GM10847 (cell line): Measurements from ENCODE around the gene SEMA3D.

Experiments
- POLR2A ChIP-seq: IDR thresholded peaks from 2 replicates; pipeline ENCODE4 v1.6.1; 2011; ENCODE audit not compliant: insufficient read length; ENCODE audit errors: extremely low read depth

The SEMA3D gene

DNA sequence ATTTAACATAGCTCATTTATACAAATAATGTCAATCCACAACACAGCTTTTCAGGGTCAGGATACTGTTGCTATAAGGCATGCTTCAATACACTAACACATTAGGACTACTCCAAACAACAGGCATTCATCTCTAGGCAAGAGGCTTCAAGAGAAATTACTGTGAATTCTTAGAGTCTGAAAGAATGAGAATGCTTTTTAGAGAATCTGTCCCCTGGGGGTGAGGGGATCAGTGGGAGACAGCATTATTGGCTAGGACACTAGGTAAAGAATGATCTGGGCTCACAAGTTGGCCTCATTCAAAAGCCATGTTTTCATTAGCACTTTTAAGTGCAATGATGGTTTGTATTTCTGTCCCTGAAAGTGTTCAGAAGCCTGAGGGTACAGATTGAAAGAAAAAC is 132.6 kb downstream of the SEMA3D start:
- no peak for TF ChIP-seq POLR2A

- no peak for TF ChIP-seq POLR2A
Measured at GRCh38 chr7:85052894-85053293, 134.0 kb downstream of the SEMA3D start.

- TF ChIP-seq POLR2A: no peak
Measured at GRCh38 chr7:85052056-85052737, 134.7 kb downstream of the SEMA3D start.

DNA sequence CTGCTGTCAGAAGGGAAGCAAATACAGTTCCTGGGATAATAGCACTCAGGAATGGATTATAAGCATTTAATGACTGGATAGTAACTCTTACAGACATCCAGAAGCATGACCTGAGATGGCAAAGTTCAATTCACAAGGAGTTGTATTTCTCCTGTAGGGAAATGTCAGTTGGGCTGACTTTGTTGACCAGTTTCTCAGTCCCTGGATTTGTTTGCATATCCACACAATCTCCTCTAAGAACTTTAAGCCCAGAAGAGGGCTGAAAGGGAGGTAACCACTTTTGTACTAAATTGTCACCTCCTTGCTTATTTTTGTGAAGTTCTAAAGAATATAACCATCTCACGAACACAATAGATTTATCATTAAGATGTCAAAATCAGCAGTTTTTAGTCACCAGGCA is 140.3 kb downstream of the SEMA3D start:
- no peak for TF ChIP-seq POLR2A

DNA sequence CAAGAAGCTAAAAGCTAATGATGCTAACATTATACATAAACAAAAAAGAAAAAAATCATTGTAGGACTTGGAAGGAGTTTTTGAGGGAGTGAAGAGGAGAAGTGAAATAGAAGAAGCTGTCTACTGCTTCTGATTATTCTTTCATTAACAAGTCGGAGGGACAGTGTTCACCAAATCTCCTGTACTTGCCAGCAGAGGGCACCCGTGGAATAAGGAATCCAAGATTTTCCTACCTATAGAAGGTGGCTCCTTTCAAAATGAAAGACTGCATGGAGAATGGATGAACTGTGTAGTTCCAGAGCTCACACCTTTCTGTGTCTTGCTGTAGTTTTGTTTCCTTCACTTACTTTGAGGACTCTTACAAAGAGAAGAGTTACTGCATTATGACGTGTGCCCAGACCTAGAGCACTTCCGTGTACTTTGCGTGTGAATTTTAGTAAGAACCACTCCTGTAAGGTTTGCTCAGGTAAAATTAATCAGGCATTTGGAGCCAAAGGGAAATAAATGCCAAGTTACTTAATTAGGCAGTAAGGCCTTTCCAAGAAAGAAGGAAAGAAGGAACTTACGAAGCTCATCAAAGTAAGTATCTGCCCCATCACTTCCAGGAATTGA is 145.1 kb downstream of the SEMA3D start:
- TF ChIP-seq POLR2A: no peak

GRCh38 chr7:85039196-85039923 is 147.5 kb downstream of the SEMA3D start:
- TF ChIP-seq POLR2A: no peak

DNA sequence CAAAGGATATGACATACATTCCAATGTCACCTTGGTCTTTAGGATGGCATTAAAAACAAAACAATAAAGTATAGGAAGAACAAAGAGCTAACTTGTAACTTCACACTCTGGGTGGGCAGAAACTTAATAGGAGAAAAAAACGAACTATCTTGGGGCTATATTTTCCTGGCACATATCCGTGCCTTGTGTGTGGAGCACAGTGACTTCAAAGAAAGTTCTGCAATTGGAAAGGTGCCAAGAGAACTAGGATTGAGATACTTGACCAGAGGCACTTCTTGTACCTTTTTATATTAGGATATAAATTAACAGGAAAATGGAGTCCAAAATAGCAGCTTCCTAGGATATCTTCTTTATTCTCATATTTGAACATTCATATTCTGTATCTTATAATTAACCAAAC is 148.4 kb downstream of the SEMA3D start:
- TF ChIP-seq POLR2A: no peak

DNA sequence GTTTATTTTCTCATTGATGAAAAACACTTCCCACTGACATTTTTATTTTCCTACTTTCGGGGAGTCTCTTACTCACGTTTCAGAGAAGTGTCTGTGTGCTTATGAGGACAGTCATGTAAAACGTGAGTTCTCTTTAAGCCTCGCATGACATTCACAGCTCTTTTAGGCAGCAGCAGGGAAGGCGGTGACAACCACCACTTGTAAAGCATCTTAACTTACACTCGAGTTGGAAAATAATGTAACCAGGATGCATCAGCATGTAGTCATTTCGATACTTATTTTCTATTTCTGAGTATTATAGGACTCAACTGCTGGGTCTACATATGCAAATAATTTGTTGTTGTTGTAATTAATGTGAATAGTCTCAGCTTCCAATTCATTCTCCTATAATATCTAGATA is 153.6 kb downstream of the SEMA3D start:
- TF ChIP-seq POLR2A: no peak

- TF ChIP-seq POLR2A: no peak
Measured at GRCh38 chr7:85031475-85031874, 155.4 kb downstream of the SEMA3D start.

DNA sequence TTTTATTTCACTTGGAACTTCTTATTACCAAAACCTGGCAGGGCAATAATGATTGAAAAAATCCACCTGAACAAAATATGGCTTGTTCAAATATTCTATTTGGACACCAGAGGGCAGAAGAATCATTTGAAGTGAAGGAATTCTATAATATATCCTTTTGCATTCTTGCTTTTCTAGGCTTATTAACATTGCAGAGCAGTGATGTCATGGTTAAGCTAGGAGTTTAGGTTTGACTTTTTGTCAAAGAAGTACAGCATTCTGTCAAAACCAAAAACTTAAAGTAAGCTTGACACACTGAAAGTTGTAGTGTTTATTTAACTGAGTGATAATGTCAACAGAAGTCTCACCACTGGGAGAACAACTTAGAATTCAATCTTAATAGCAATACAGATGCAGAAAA is 156.0 kb downstream of the SEMA3D start:
- no peak for TF ChIP-seq POLR2A

DNA sequence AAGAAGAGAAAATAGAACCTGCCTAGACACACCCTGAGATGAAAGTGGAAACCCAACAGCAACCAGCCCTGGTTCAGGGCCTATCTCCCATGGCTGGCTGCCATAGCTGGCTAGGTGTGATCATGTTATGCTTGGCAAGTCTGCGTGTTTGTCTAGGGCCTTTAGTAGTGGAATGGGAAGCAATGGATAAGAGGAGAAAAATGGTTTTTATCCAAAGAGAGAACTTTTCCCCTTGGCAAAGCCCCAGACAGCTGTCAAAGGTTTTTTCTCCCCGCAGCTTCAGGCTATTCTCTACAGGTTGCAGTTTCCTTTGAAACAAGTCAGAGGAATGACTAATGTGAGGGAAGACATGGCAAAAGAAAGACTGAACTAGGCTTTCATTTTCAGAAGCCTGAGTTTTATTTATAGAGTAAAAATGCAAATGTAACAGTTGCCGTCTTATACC is 161.5 kb downstream of the SEMA3D start:
- TF ChIP-seq POLR2A: no peak

DNA sequence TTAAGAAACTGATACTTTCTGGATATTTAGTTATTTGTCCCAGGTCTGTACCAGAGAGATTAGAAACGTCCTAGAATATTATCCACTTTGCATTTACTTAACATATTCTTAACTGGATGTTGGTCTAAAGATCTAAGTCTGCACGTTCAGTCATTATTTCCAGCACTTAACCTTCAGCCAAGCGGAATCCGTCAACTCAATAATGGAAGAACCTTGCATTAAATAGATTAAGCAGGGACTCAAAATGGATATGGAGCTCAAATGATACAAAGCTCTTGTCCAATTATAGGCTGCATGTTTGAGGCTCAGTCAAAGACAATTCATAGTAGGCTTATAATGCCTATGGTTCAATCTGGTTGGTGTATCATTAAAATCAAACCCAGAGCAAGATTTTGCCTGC is 162.9 kb downstream of the SEMA3D start:
- TF ChIP-seq POLR2A: no peak

- no peak for TF ChIP-seq POLR2A
Measured at GRCh38 chr7:85023066-85023712, 163.7 kb downstream of the SEMA3D start.

GRCh38 chr7:85022064-85022697 is 164.7 kb downstream of the SEMA3D start:
- no peak for TF ChIP-seq POLR2A

- TF ChIP-seq POLR2A: no peak
Measured at GRCh38 chr7:85021101-85021704, 165.7 kb downstream of the SEMA3D start.
